Fibroblast of skin of back (primary cell): ENCODE data around the gene SLC41A3.
"Not testable (repeated sequence)": the region's sequence is repeated elsewhere in the genome, so short reads cannot be mapped to it uniquely, and the experiment has no call there.

Experiments used
- DNase-seq: peaks from one replicate; pipeline ENCODE4 v3.0.0-alpha.2; 2013

The SLC41A3 gene

GRCh38 chr3:126052196-126053058 lies 31.5 kb downstream of the SLC41A3 start:
- no peak for DNase-seq

DNA sequence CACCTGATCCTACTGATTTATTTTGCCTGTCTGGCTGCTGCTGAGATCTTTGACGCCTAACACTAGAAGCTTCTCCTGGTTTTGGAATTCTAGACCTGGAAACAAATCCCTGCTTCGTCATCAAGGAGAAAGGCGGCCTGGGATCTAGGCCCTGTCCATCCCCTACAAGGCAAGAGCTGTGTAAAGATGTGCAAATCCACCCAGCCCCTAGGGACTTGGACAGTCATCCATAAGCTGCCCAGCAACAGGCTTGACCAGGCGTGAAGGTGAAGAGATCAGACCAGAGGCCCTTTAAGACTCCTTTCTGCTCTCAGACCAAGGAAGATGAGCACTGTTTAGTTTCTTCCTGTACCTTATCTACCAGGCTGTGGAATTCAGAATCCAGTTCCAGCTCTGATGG lies 32.2 kb downstream of the SLC41A3 start:
- no peak for DNase-seq

- DNase-seq: no peak
These were observed 32.7 kb downstream of the SLC41A3 start for GRCh38 chr3:126051234-126051633.

DNA sequence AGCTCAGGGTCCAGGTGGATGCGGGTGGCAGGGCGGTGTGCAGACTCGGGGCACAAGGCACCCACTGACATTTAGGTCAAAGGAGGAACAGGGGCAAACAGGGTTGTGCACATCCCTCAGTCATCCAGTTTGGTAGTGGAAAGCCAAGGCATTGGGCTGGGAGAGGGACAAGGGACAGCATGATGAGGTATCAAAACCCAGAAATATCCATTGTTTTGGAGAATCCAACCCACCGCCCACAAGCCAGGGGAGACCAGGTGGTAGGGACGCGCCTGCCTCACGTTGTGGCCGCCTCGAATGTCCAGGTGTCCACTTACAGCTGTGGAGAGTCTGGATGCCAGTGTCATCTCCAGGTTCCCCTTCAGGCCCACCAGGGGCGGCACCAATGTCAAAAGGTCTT lies 33.3 kb downstream of the SLC41A3 start:
- DNase-seq: no peak

- DNase-seq: no peak
These were observed 33.9 kb downstream of the SLC41A3 start for GRCh38 chr3:126050050-126050392.

GRCh38 chr3:126049289-126050049 lies 34.5 kb downstream of the SLC41A3 start:
- DNase-seq: no peak

DNA sequence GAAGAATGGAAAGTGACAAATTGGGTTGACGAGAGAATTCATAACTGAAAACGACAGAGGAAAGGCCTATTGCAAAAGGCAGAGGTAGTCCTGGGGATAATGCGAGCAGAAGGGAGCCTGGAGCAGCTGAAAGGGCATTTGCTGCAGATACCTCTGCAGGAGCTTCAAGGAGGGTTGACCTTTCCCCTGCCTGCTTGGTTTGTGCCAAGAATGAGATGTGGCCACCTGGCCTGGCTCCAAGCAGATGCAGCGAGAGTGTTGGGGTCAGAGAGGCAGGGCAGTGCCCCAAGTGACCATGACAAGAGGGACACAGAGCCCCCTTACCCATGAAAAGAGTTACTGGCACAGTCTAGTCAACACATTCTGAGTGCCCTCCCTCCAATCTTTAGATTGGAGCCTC lies 43.5 kb downstream of the SLC41A3 start:
- DNase-seq: no peak

DNA sequence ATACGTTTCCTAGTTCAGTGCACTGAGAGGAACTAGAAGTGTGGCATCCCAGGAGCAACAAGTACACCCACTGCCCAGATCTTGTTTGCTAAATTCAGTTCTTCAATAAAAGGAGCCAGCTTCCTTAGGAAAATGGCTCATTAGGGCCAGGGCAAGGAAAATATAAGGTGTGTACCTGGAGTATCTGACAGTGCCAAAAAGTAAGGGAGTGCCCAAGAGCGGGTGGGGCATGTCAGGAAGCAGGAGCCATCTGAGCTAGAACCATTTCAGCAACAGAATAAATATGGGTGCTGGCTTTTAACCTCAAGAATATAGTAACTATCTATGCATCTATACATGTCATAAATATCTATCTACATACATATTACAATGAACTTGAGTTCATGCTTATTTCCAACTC lies 44.1 kb downstream of the SLC41A3 start:
- DNase-seq: no peak

GRCh38 chr3:126038791-126039190 lies 45.1 kb downstream of the SLC41A3 start:
- DNase-seq: not testable (repeated sequence)

DNA sequence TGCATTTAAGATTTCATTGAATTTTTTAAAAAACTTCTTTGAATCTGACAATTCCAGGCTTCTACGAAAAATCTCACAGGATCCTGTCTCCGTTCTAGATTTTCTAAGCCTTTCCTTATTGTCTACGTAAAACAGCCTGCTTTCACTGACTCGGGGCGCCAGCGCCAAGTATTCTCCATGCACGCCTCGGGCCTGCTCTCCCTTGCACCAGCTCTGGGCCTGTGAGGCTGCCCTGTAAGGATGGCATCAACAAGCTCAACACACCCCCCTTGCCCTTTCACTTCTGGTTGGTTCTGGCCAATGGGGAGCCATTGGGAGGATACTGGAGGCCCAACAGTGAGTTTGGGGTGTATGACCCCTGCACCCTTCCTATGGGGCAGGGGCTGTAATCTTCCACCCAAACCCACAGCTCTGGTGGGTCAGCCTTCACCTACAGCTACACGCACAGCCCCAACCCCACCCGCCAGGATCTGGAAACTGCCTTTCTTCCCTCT lies 47.8 kb downstream of the SLC41A3 start:
- DNase-seq: no peak

GRCh38 chr3:126035362-126036050 lies 48.4 kb downstream of the SLC41A3 start:
- DNase-seq: no peak

DNA sequence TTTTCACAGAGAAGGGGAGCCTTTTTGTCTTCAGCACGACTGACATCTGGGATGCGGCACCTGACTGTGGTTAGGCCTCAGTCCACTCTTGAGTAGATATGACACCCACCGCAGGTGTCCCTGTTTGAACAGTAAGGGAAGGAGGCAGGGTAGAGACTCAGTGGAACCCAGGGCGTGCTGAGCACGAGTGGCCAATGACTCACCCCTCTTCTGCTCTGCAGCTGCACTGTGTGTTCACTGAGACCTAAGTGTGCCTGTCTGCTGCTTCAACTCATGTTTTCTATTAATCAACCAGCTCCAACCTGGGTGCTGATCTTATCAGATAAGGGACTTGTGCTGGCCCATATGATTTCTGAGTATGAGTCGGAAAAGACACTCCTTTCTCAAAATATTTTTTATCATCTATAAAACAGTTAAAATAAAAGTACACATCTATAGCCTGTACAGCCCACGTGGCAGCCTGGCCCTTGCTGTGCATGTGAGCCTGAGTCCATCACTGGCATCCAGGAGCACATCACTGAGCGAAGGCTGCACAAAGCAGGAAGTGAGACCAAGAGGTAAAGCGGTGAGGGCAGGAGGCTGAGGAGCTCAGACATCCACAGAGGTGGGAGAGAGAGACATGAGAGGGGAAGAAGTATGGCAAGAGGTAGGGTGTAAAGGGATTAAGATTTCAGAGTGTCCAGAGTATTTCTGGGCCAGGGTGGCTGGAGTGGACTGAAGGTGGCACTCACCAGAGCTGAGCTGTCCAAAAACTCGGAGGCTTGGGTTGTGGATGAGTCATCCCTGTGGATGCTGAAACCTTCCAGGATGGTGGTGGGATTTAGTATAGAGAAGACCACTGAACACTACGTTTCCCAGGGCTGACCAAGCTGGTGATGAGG lies 49.2 kb downstream of the SLC41A3 start:
- DNase-seq: no peak

DNA sequence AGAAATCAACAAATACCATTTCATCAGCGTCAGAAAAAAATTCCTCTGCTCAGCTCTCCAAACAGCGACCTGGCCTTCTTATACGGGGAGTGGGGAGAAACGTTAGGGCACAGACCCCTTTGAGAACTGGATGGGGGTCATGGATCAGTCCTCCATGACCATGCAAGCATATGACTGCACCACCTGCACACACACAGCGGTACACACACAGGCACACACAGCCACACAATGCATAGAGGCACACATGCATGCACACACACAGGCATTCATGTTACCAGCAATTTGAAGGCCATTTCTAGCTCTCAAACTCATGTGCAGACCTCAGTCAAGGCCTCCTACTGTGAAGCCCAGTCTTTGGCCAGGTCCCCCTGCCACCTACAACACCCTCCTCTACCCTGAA lies 50.2 kb downstream of the SLC41A3 start:
- DNase-seq: no peak

- no peak for DNase-seq
These were observed 50.7 kb downstream of the SLC41A3 start for GRCh38 chr3:126033051-126033745.

DNA sequence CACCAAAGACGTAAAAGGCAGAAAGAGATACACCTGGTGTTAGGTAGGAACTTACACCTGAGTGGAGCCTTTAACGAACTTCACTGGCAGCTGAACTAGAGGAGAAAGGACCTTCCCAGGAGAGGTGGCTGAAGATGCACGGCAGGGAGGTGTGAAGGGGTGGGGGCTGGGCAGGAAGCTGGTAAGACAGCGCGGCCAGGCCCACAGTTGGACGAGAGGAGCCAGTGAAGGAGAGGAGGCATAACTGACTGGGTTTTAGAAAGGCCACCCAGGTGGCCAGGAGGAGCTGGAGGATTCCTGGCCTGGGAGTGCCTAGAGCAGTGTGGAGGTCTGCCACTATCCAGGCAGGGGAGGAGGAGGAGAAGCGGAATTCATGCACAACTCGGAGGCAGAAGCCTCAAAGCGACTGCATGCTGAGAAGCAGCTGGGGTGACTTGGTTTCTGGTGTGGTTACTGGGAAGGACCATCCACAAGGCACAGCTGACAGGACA lies 51.9 kb downstream of the SLC41A3 start:
- no peak for DNase-seq

DNA sequence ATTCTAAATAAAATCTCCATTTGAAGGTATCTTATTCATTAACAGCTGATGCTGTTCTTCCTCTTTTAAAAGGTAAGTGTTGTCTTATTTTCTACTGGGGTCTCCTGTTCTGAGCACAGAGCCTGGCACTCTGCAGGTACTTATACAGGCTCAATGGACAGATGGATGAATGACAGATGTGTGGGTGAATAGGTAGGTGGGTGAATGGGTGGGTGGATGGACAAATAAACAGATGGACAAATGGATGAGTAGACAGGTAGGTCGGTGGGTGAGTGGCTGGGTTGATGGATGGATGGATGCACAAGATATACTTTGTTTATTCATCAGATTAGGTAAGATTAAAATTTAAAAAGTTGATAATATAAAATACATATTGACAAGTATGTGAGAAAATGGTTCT lies 53.5 kb downstream of the SLC41A3 start:
- DNase-seq: no peak

- no peak for DNase-seq
These were observed 54.7 kb downstream of the SLC41A3 start for GRCh38 chr3:126029241-126029640.

DNA sequence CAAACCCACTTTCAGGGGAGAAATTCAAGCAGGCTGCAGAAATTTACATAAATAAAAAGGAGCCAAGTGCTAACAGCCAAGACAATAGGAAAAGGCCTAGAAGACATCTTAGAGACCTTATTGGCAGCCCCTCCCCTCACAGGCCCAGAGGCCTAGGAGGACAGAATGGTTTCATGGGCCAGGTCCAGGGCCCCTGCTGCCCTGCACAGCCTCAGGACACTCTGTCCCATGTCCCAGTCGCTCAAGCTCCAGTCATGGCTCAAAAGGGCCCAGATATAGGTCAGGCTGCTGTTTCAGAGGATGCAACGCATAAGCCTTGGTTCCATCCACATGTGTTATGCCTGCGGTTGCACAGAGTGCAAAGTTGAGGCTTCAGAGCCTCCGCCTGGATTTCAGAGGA lies 55.8 kb downstream of the SLC41A3 start:
- DNase-seq: no peak

DNA sequence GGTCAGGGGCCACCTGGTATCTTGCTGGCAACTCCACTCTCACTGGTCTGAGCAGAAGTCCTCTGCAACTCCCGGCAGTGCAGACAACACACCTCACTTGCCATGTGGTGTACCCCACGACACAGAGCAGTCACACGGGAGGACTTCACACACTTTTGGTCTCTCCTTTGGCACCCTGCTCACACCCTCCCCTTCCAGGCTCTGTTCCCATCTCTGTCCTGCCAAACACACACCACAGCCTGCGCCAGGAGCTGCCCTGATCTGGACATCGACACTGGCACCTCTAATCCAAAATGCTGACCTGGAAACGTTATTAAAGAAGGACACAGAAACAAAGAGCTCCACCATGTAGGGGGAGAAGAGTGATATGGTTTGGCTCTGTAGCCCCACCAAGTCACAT lies 57.2 kb downstream of the SLC41A3 start:
- DNase-seq: no peak

- DNase-seq: no peak
These were observed 57.6 kb downstream of the SLC41A3 start for GRCh38 chr3:126026277-126026751.

- DNase-seq: no peak
These were observed 58.1 kb downstream of the SLC41A3 start for GRCh38 chr3:126025862-126026261.
